Measurements from ENCODE around the gene LRRC27. TPM values are rescaled to one million over a fixed set of nuclear protein-coding genes. Genes with fewer than 3 reads are reported as not detected.

LRRC27 gene
- total and polyA plus RNA-seq, 2 of the 4 experiments (the other 2 are of a cell fraction): 3.8 to 5.3 TPM

DNA sequence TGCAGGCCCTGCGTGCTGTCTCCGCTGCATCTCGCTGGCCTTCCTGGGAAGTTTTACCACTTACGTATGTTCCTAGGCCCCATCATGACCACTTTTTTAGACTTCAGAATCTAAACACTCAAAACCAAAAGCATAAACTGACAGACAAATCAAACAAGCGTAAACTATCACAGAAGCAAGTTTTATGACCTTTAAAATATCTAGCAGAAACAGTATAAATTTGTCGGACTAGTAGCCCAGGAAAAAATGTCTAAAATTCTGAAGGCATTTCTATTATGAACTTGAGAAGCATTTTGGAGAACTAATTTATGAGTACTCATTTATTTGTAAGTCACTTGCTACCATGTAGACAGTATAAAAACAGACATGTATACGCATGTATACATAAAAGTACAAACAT lies 10.6 kb downstream of the LRRC27 start:
- H3K79me1 ChIP-seq (ENCODE audit: low read depth in 1 of 2, low read length in 2 of 2): no peaks in the 10 kb centered on the region
- H2BK20ac ChIP-seq (ENCODE audit: low read depth, low read length): no peak overlapping the region
- no peak overlapping the region for H2BK15ac ChIP-seq (ENCODE audit: low read depth, low read length)
- TF ChIP-seq MXI1 (IDR thresholded peaks at IDR 0.05; ENCODE audit: borderline replicate concordance, low read depth, low read length) (no peak), CEBPB (IDR thresholded peaks at IDR 0.05; ENCODE audit: low read depth, low read length) (no peak), FOS (IDR thresholded peaks at IDR 0.05; ENCODE audit: low read depth, low read length) (no peak), RAD21 (IDR thresholded peaks at IDR 0.05; ENCODE audit: low read length) (no peak), MAFK (IDR thresholded peaks at IDR 0.05; ENCODE audit: low read depth, low read length) (no peak), BHLHE40 (IDR thresholded peaks at IDR 0.05; ENCODE audit: low read depth, low read length) (no peak), POLR2A (IDR thresholded peaks at IDR 0.05; ENCODE audit: low read depth, low read length) (no peak), CHD1 (IDR thresholded peaks at IDR 0.05; ENCODE audit: low read depth, low read length) (no peak), NFE2L2 (IDR thresholded peaks at IDR 0.05; ENCODE audit: low read depth, low read length) (no peak), MAZ (IDR thresholded peaks at IDR 0.05; ENCODE audit: borderline replicate concordance, low read depth, low read length) (no peak)
- TF ChIP-seq, protein P1, sequence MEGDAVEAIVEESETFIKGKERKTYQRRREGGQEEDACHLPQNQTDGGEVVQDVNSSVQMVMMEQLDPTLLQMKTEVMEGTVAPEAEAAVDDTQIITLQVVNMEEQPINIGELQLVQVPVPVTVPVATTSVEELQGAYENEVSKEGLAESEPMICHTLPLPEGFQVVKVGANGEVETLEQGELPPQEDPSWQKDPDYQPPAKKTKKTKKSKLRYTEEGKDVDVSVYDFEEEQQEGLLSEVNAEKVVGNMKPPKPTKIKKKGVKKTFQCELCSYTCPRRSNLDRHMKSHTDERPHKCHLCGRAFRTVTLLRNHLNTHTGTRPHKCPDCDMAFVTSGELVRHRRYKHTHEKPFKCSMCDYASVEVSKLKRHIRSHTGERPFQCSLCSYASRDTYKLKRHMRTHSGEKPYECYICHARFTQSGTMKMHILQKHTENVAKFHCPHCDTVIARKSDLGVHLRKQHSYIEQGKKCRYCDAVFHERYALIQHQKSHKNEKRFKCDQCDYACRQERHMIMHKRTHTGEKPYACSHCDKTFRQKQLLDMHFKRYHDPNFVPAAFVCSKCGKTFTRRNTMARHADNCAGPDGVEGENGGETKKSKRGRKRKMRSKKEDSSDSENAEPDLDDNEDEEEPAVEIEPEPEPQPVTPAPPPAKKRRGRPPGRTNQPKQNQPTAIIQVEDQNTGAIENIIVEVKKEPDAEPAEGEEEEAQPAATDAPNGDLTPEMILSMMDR (conservative IDR thresholded peaks at IDR 0.05; ENCODE audit: low read depth, low read length): no peak
- no peaks in the 10 kb centered on the region for H3K9me3 ChIP-seq (ENCODE audit: control insufficient read depth, insufficient read depth, low read length)
- H3K4me2 ChIP-seq (ENCODE audit: low read depth, low read length): no peak overlapping the region
- H4K5ac ChIP-seq (ENCODE audit: low read depth, low read length): no peak overlapping the region
- CTCF ChIA-PET: no interaction called here
- no peak overlapping the region for H4K8ac ChIP-seq (ENCODE audit: low read depth in 2 of 2, low read length in 2 of 2)
- H3K27ac ChIP-seq (ENCODE audit: insufficient read depth, low read length): no peak overlapping the region
- WGBS, 2 experiments (ENCODE audit: extremely low coverage in 2 of 2, insufficient read length in 1 of 2): no CpG with 5 or more reads among the region's 7 CpGs
- no peak overlapping the region for H3K14ac ChIP-seq (replicated peaks; ENCODE audit: low read depth, low read length)
- no peak for ATAC-seq (ENCODE audit: low read depth)
- dilution Hi-C loops (cut with HindIII; ENCODE audit: low sequenced_read_pairs, unreplicated experiment) (loop anchor here (25.0 kb wide), 1 partner anchor 105 kb away; no protein-coding TSS in a partner anchor), intact Hi-C loops (cut with micrococcal nuclease) (no loop called here), in situ Hi-C loops (cut with MboI; ENCODE audit: low sequenced_read_pairs) (no loop called here)
- no TSS peak for BruUV-seq (replicated peaks)
- H2AK5ac ChIP-seq (ENCODE audit: low read depth, low read length): no peak overlapping the region
- peaks cover 24% of the 10 kb centered on the region for H3K36me3 ChIP-seq (ENCODE audit: control insufficient read depth, insufficient read depth, low read length)
- no peak overlapping the region for H3K56ac ChIP-seq (ENCODE audit: extremely low read depth, insufficient read depth, low read length)
- no peak overlapping the region for H3K4me3 ChIP-seq (ENCODE audit: insufficient read depth, low read depth, low read length)
- no peaks in the 10 kb centered on the region for H3K27me3 ChIP-seq (ENCODE audit: control insufficient read depth, insufficient read depth, low read length)
- no peaks in the 10 kb centered on the region for H3K9me1 ChIP-seq (ENCODE audit: insufficient read depth, low read length)
- H2BK120ac ChIP-seq (ENCODE audit: low read depth, low read length): no peak overlapping the region
- no peak overlapping the region for H2AFZ ChIP-seq (replicated peaks; ENCODE audit: low read length, poor library complexity)
- POLR2A ChIA-PET (ENCODE audit: unreplicated experiment): no interaction called here
- no peak overlapping the region for H2BK5ac ChIP-seq (ENCODE audit: low read depth, low read length, poor library complexity, severe bottlenecking)
- H4K20me1 ChIP-seq (ENCODE audit: insufficient read depth, low read length): no peaks in the 10 kb centered on the region
- H3K4me1 ChIP-seq (ENCODE audit: control insufficient read depth, insufficient read depth, low read length): no peaks in the 10 kb centered on the region
- H2AK9ac ChIP-seq (replicated peaks; ENCODE audit: low read depth, low read length, poor library complexity): no peak overlapping the region
- H3K18ac ChIP-seq (ENCODE audit: low read depth, low read length): no peak overlapping the region
- H3K23ac ChIP-seq (ENCODE audit: low read depth, low read length): no peak overlapping the region
- H3K9ac ChIP-seq (ENCODE audit: low read depth, low read length): no peak overlapping the region
- DNase-seq: no peak
- H4K91ac ChIP-seq (ENCODE audit: insufficient read depth, low read depth, low read length): no peak overlapping the region
- H3K4ac ChIP-seq (ENCODE audit: low read depth, low read length): no peak overlapping the region
